H9 (cell line): ENCODE data around the gene RAB25. TPM values are rescaled to one million over a fixed set of nuclear protein-coding genes. Genes with fewer than 3 reads are reported as not detected.

Experiments used
- DNase-seq: peaks from one replicate; pipeline ENCODE4 v3.0.0-alpha.2; 2017
- H2AFZ ChIP-seq: one replicate; pipeline ENCODE4 v1.6.1; 2013; ENCODE audit warnings: mild to moderate bottlenecking, low read length, control low read depth, moderate library complexity
- H2AK5ac ChIP-seq: 2 replicates; pipeline ENCODE4 v1.6.1; 2013; ENCODE audit warnings: low read length, control low read depth, mixed read lengths; ENCODE audit not compliant: insufficient read length
- H2BK120ac ChIP-seq: one replicate; pipeline ENCODE4 v1.6.1; 2013; ENCODE audit warnings: low read depth, mild to moderate bottlenecking, low read length, control low read depth, inconsistent platforms; ENCODE audit not compliant: poor library complexity, severe bottlenecking
- H2BK12ac ChIP-seq: 2 replicates; pipeline ENCODE4 v1.6.1; 2013; ENCODE audit warnings: low read length, control low read depth, mixed read lengths, low read depth; ENCODE audit not compliant: insufficient read length
- H2BK15ac ChIP-seq: 2 replicates; pipeline ENCODE4 v1.6.1; 2013; ENCODE audit warnings: low read depth, low read length, control low read depth
- H2BK20ac ChIP-seq: one replicate; pipeline ENCODE4 v1.6.1; 2013; ENCODE audit warnings: low read depth, mild to moderate bottlenecking, low read length, control low read depth, inconsistent platforms; ENCODE audit not compliant: poor library complexity, severe bottlenecking
- H2BK5ac ChIP-seq: 2 replicates; pipeline ENCODE4 v1.6.1; 2013; ENCODE audit warnings: low read length, control low read depth, mixed read lengths; ENCODE audit not compliant: insufficient read length
- H3K14ac ChIP-seq: 2 replicates; pipeline ENCODE4 v1.6.1; 2013; ENCODE audit warnings: low read length, control low read depth; ENCODE audit not compliant: insufficient read depth
- H3K18ac ChIP-seq: 2 replicates; pipeline ENCODE4 v1.6.1; 2013; ENCODE audit warnings: low read depth, mild to moderate bottlenecking, mixed read lengths, low read length, control low read depth; ENCODE audit not compliant: insufficient read length
- H3K23ac ChIP-seq: 2 replicates; pipeline ENCODE4 v1.6.1; 2013; ENCODE audit warnings: low read length, control low read depth, mixed read lengths, low read depth; ENCODE audit not compliant: insufficient read length
- H3K23me2 ChIP-seq: 2 replicates; pipeline ENCODE4 v1.6.1; 2013; ENCODE audit warnings: low read depth, mild to moderate bottlenecking, mixed read lengths, low read length, control low read depth; ENCODE audit not compliant: insufficient read length, poor library complexity, severe bottlenecking
- H3K27ac ChIP-seq: 2 replicates; pipeline ENCODE4 v1.5.1; 2013; ENCODE audit warnings: low read length, control low read depth, mixed read lengths, low read depth; ENCODE audit not compliant: insufficient read length
- H3K27me3 ChIP-seq: 2 replicates; pipeline ENCODE4 v1.6.1; 2013; ENCODE audit warnings: low read length, control low read depth, inconsistent platforms; ENCODE audit not compliant: insufficient read depth
- H3K4ac ChIP-seq: 2 replicates; pipeline ENCODE4 v1.6.1; 2013; ENCODE audit warnings: low read depth, mild to moderate bottlenecking, control low read depth, inconsistent platforms, low read length, moderate library complexity
- H3K4me1 ChIP-seq: 2 replicates; pipeline ENCODE4 v1.6.1; 2013; ENCODE audit warnings: low read length, control low read depth, inconsistent platforms; ENCODE audit not compliant: insufficient read depth
- H3K4me2 ChIP-seq: 2 replicates; pipeline ENCODE4 v1.6.1; 2013; ENCODE audit warnings: low read length, control low read depth, mixed read lengths; ENCODE audit not compliant: insufficient read length, insufficient read depth
- H3K56ac ChIP-seq: 2 replicates; pipeline ENCODE4 v1.6.1; 2013; ENCODE audit warnings: low read depth, mild to moderate bottlenecking, mixed read lengths, low read length, control low read depth; ENCODE audit not compliant: insufficient read length
- H3K79me1 ChIP-seq: 2 replicates; pipeline ENCODE4 v1.6.1; 2013; ENCODE audit warnings: low read depth, mild to moderate bottlenecking, moderate library complexity, low read length, control low read depth, inconsistent platforms; ENCODE audit not compliant: insufficient read depth, poor library complexity, severe bottlenecking
- H3K79me2 ChIP-seq: 2 replicates; pipeline ENCODE4 v1.6.1; 2013; ENCODE audit warnings: low read length, control low read depth, inconsistent platforms; ENCODE audit not compliant: insufficient read depth
- H3K9ac ChIP-seq: 2 replicates; pipeline ENCODE4 v1.6.1; 2013; ENCODE audit warnings: low read length, control low read depth, mixed read lengths; ENCODE audit not compliant: insufficient read length; ENCODE audit errors: extremely low read depth
- H3K9me3 ChIP-seq: one replicate; pipeline ENCODE4 v1.6.1; 2013; ENCODE audit warnings: low read depth, low read length, inconsistent platforms; ENCODE audit not compliant: control insufficient read depth
- H3T11ph ChIP-seq: one replicate; pipeline ENCODE4 v1.6.1; 2013; ENCODE audit warnings: mild to moderate bottlenecking, low read length, control low read depth, inconsistent platforms
- H4K20me1 ChIP-seq: one replicate; pipeline ENCODE4 v1.6.1; 2013; ENCODE audit not compliant: control insufficient read depth, insufficient read length, insufficient read depth
- H4K5ac ChIP-seq: 2 replicates; pipeline ENCODE4 v1.6.1; 2013; ENCODE audit warnings: low read depth, mild to moderate bottlenecking, mixed read lengths, low read length, control low read depth; ENCODE audit not compliant: insufficient read length
- H4K8ac ChIP-seq: replicated peaks from 2 replicates; pipeline ENCODE4 v1.6.1; 2013; ENCODE audit warnings: low read length, control low read depth, mixed read lengths, low read depth; ENCODE audit not compliant: insufficient read length
- H4K91ac ChIP-seq: 2 replicates; pipeline ENCODE4 v1.6.1; 2013; ENCODE audit warnings: low read depth, mild to moderate bottlenecking, moderate library complexity, mixed read lengths, low read length, control low read depth; ENCODE audit not compliant: insufficient read length
- H3K27ac Mint-ChIP-seq, 3 experiments: 2 replicates in 2 of 3; 3 replicates in 1 of 3; pipeline ENCODE4 v1.8.0; 2020 to 2021; ENCODE audit warnings: mixed read lengths in 3 of 3, mild to moderate bottlenecking in 1 of 3, moderate library complexity in 1 of 3
- H3K27me3 Mint-ChIP-seq: 2 replicates; pipeline ENCODE4 v1.8.0; 2021; ENCODE audit warnings: low read depth, mild to moderate bottlenecking, moderate library complexity, mixed read lengths
- H3K36me3 Mint-ChIP-seq, 3 experiments: 2 replicates in 2 of 3; 3 replicates in 1 of 3; pipeline ENCODE4 v1.8.0; 2020 to 2021; ENCODE audit warnings: low read depth in 3 of 3, mixed read lengths in 3 of 3; ENCODE audit not compliant: insufficient read depth in 1 of 3
- H3K4me1 Mint-ChIP-seq, 2 experiments: 2 replicates each; pipeline ENCODE4 v1.8.0; 2020; ENCODE audit warnings: mixed read lengths in 2 of 2
- H3K4me3 Mint-ChIP-seq, 2 experiments: 2 replicates in 1 of 2; 3 replicates in 1 of 2; pipeline ENCODE4 v1.8.0; 2020 to 2021; ENCODE audit warnings: mild to moderate bottlenecking in 2 of 2, mixed read lengths in 2 of 2, moderate library complexity in 1 of 2
- H3K9me3 Mint-ChIP-seq, 2 experiments: 2 replicates in 1 of 2; 3 replicates in 1 of 2; pipeline ENCODE4 v1.8.0; 2020; ENCODE audit warnings: mild to moderate bottlenecking in 2 of 2, mixed read lengths in 2 of 2, moderate library complexity in 1 of 2
- WGBS: extraction: QIAGEN DNeasy Blood & Tissue Kit; methylation state at CpG from one replicate; pipeline ENCODE4 v1.1.7; 2013; ENCODE audit warnings: missing lambda C conversion rate, low lambda C conversion rate, mixed read lengths; ENCODE audit not compliant: insufficient read length; ENCODE audit errors: extremely low coverage; 5-methylcytosine and 5-hydroxymethylcytosine counted together
- total RNA-seq: library from RNA; stranded (reverse); gene quantifications from 2 replicates; pipeline ENCODE4 v1.2.1, GENCODE V29; 2021
- TF ChIP-seq, protein P1 (sequence below): fragments of 200-600 bp; sonication (generic); conservative IDR thresholded peaks from 3 replicates; pipeline ENCODE4 v1.8.0; 2021; ENCODE audit warnings: antibody characterized with exemption, mild to moderate bottlenecking

Gene RAB25
- total RNA-seq, 1 experiment from 2014 or later = 43.1 TPM

DNA sequence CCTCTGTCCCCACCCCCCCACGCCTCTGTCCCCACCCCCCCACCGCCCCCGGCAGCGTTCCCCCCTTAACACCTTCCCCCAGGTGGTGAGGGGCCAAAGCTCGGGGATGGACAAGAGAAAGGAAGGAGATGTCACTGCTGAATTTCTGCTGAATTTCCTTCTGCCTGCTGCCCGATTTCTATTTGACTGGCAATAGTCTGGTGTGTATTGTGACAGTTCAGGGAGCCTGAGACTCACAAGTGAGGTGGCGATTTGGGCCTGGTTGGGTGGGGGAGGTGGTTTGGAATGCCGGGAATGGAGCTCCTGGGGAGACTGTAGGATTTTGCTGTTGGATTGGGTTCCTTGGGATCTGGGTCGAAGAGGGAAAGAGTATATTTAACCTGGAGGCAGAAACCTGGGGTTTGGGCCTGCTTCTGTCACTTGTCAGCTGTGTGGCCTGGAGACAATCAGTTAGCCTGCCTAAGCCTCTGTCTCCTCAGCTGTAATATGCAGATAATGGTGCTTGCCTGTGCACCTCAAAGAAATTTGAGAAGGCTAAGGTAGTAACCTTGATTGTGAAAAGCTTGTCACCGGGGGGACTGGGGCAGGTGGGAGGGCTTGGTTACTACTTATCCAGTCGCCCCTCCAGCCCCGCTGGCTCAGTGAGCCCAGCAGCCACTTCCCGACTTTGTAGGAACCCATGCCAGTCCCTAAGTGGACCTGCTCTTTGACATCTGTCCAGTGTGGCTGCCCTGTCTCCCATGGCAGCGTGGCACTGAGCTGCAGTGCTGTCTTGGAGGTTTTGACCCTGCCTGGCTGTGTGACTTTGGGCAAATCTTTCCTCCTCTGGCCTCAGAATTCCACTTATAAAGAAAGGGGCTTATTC, 45.9 kb downstream of the RAB25 start:
- peaks cover 5% of the 10 kb centered on the region for H3K23me2 ChIP-seq
- H3K27ac Mint-ChIP-seq = peak overlapping the region; percentile 78 to 98 (median 96); a peak in 6 of 7 replicates
- H2AFZ ChIP-seq = no peak overlapping the region
- H3K4me1 ChIP-seq = peaks cover 14% of the 10 kb centered on the region; the same call in 1 of the 2 replicates
- peak overlapping the region; percentile 10 for H3K18ac ChIP-seq
- peak overlapping the region; percentile 53 to 81 for H3K4me3 Mint-ChIP-seq
- H3K27ac ChIP-seq = peak overlapping the region; percentile 21
- no peaks in the 10 kb centered on the region for H4K20me1 ChIP-seq
- H2AK5ac ChIP-seq = no peak overlapping the region
- peak overlapping the region; percentile 63 for H3K4me2 ChIP-seq
- H4K5ac ChIP-seq = no peak overlapping the region
- TF ChIP-seq, protein P1, sequence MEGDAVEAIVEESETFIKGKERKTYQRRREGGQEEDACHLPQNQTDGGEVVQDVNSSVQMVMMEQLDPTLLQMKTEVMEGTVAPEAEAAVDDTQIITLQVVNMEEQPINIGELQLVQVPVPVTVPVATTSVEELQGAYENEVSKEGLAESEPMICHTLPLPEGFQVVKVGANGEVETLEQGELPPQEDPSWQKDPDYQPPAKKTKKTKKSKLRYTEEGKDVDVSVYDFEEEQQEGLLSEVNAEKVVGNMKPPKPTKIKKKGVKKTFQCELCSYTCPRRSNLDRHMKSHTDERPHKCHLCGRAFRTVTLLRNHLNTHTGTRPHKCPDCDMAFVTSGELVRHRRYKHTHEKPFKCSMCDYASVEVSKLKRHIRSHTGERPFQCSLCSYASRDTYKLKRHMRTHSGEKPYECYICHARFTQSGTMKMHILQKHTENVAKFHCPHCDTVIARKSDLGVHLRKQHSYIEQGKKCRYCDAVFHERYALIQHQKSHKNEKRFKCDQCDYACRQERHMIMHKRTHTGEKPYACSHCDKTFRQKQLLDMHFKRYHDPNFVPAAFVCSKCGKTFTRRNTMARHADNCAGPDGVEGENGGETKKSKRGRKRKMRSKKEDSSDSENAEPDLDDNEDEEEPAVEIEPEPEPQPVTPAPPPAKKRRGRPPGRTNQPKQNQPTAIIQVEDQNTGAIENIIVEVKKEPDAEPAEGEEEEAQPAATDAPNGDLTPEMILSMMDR = no peak
- no peak overlapping the region for H2BK5ac ChIP-seq
- H2BK120ac ChIP-seq = no peak overlapping the region
- no CpG with 5 or more reads among the region's 14 CpGs for WGBS
- no peak overlapping the region for H3K9ac ChIP-seq
- H3K79me1 ChIP-seq = no peaks in the 10 kb centered on the region
- H3K4ac ChIP-seq = no peak overlapping the region
- H3K23ac ChIP-seq = no peak overlapping the region
- H2BK15ac ChIP-seq = no peak overlapping the region
- H3K56ac ChIP-seq = no peak overlapping the region
- H3K9me3 ChIP-seq = no peaks in the 10 kb centered on the region
- H2BK20ac ChIP-seq = no peak overlapping the region
- no peak overlapping the region for H4K8ac ChIP-seq
- no peaks in the 10 kb centered on the region; a peak in 1 of 5 replicates for H3K9me3 Mint-ChIP-seq
- H2BK12ac ChIP-seq = no peak overlapping the region
- no peak overlapping the region for H4K91ac ChIP-seq
- no peaks in the 10 kb centered on the region for H3K79me2 ChIP-seq
- peak; percentile 83 for DNase-seq
- H3K36me3 Mint-ChIP-seq = peaks cover 0 to 2% (median 0%) of the 10 kb centered on the region in 3 experiments; a peak in 2 of 7 replicates
- H3K27me3 ChIP-seq = no peaks in the 10 kb centered on the region
- H3T11ph ChIP-seq = no peak overlapping the region
- H3K4me1 Mint-ChIP-seq = peaks cover 42 to 51% of the 10 kb centered on the region in 2 experiments
- H3K14ac ChIP-seq = peak overlapping the region; percentile 37; the same call in 1 of the 2 replicates
- 0 out of 2 replicates have a peak, but pooled peaks cover 2% of the 10 kb centered on the region for H3K27me3 Mint-ChIP-seq
